Myocyte (in vitro differentiated cells): ENCODE results near the gene SBK1. TPM values are rescaled to one million over a fixed set of nuclear protein-coding genes. Genes with fewer than 3 reads are reported as not detected.
A peak's percentile ranks its signal among the peaks of the same experiment; 100 is the strongest.

Experiments
- DNase-seq: peaks from one replicate; pipeline ENCODE4 v3.0.0-alpha.2; 2012; ENCODE audit warnings: low read depth
- total RNA-seq: library from RNA; depleted of rRNA; stranded (reverse); fragments of >200 nt; gene quantifications from 2 replicates; pipeline ENCODE4 v1.2.3, GENCODE V29; 2014

The SBK1 gene
- total RNA-seq, 1 donor from 2014 or later = 3.7 TPM

DNA sequence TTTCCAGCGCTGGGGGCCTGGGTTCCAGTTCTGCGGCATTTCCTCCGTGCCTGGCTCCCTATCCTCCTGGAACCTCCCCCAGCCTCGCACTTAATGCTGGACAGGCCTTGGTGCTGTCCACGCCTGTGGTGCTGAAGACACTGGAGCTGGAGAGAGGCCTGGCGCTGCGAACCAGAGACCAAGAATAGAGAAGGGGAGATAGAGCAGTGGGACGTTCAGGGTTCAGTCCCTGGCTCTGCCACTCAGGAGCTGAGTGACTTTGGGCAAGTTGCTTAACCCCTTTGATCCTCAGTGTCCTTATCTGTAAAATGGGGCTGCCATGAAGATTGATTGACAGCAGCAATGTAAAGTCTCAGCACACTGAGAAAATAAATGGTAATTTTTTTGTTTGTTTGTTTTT lies 11.9 kb downstream of the SBK1 start:
- DNase-seq = peak; percentile 71

DNA sequence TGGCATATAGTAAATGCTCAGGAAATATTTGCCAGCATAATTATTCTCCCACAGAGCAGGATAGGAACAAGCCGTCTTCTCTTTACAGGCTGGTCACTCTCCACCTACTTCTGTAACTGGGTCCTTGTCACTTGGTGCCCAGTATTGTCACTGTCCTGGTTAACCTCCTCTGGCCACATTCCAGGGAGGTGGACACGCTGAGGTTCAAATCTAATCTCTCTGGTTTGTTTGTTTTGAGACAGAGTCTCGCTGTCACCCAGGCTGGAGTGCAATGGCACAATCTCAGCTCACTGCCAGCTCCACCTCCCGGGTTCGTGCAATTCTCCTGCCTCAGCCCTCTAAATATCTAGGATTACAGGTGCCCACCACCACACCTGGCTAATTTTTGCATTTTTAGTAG lies 15.6 kb downstream of the SBK1 start:
- DNase-seq = no peak

DNA sequence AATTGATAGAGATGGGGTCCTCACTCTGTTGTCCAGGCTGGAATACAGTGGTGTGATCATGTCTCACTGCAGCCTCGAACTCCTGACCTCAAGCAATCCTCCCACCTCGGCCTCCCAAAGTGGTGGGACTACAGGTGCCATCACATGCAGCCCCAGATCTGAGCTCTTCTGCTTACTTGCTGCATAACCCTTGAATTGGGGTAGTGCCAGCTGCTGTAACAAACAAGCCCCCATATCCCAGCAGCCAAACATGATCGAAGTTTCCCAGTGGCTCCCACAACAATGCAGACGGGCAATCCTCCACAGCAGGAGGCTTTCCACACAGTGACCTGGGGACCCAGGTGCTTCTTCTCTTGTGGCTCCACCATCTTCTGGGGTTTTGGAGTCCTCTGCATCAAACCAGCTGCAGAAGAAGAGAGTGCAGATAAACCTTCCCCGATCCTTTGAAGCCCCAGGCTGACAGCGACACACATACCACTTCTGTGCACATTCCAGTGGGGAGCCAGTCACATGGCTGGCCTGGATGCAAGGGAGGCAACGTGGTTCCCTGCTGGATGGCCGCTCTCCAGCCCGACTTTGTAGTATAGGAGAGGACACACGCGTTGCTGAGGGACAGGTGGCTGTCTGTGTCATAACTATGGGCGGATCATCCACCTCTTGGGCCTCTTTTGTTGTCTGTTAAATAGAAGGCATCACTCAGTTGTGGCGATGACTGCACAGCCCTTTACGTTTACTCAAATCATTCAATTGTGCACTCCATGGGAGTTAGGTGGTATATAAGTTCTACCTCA lies 16.7 kb downstream of the SBK1 start:
- peak; percentile 17 for DNase-seq

DNA sequence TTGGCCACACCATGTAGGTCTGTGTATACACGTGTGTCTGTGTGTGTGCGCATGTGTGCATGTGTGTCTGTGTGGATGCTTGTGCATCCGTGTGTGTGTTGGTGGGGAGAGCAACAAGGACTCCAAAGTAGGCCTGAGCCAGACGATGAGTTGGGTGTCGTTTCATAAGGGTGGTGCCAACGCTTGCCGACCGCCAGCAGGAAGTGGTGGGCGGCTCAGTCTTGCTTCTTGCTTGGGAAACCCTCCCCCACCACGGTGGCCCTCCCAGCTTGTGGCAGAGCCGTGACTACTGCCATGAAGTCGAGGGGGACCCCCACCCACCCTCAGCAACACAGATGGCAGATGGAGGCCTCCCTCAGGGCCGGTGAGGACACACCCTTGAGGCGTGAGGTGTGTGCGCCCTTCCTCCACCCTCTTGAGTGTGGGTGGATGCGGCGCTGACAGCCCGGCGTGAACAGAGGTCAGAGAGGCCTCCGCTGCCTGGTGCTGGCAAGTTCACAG lies 17.5 kb downstream of the SBK1 start:
- DNase-seq = no peak

DNA sequence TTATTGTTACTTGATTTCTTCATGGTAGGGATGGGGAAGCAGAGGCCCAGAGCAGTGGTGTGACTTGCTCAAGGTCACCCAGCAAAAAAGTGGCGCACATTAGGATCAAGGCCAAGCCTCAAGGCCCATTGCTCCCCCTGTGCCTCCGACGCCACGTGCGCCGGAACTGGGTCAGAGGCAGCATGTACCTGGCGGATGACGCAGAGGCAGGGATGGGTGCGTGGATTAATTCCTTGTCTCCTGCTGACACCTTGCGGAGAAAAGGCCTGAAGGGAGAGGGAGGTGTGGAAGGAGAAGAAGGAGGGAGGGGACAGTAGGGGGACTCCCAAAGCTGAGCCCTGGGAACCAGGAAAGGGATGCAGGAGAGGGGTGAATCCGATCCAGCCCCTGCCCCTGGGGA lies 18.5 kb downstream of the SBK1 start:
- DNase-seq = no peak

- DNase-seq = no peak
Observed at GRCh38 chr16:28311413-28311812, 19.1 kb downstream of the SBK1 start.

DNA sequence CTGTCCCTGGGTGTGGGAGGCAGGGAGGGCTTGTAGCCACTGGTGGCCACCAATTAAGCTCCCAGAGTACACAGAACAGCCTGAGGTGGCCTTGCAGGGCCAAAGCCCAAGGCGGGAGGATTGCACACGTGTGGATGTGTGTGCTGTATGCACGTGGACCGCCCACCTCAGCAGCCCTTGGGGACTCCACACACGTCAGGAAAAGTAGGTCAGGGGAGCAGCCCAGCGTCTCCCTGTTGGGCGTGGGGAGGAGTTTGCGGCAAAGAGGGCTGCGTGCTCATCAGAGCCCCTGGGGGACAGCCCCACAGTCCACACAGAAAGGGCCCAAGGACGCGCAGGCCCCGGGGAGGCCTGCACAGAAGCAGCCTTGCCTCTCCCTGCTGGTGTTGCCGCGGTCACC lies 19.6 kb downstream of the SBK1 start:
- DNase-seq = no peak

DNA sequence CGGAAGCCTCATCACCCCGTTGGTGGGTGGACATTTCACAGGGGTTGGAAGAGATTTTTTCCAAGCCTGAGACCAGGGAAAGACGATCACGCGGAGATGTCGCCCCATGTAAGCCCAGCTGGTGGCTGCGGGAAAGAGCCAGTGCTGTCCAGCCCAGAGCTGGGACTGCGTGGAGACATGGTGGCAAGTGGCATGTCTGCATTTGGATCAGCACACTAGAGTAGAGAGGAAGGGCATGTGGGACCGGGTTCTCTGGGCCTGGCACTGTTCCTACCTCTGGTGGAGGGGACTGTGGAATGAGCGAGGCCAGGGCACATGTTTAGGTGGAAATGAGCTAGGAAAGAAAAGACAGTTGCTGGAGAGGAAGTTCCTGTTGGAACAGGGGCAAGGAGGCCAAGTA lies 20.0 kb downstream of the SBK1 start:
- no peak for DNase-seq

DNA sequence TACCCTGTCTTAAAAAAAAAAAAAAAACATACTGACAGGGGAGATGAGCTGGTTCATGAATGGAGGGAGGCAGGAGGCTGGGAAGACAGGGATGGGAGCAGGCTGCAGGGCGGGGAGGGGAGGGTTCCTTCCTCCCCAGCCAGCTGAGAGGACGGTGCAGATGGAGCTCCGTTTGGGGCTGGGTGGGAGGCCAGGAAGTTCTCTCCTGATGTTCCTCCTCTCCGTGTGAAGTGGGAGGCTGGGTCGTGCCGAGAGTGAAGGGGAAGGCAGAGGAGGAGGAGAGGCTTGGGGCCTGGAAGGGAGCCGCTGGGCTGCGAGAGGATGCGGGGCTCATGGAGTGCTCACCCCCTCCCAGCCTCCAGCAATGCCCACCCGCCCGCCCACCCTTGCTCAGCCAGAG lies 21.3 kb downstream of the SBK1 start:
- no peak for DNase-seq

GRCh38 chr16:28316054-28316453 lies 23.7 kb downstream of the SBK1 start:
- DNase-seq = no peak

- peak; percentile 50 for DNase-seq
Observed at GRCh38 chr16:28317040-28317880, 24.9 kb downstream of the SBK1 start.

GRCh38 chr16:28318042-28318744 lies 25.9 kb downstream of the SBK1 start:
- DNase-seq = no peak

GRCh38 chr16:28319476-28320022 lies 27.2 kb downstream of the SBK1 start:
- no peak for DNase-seq

DNA sequence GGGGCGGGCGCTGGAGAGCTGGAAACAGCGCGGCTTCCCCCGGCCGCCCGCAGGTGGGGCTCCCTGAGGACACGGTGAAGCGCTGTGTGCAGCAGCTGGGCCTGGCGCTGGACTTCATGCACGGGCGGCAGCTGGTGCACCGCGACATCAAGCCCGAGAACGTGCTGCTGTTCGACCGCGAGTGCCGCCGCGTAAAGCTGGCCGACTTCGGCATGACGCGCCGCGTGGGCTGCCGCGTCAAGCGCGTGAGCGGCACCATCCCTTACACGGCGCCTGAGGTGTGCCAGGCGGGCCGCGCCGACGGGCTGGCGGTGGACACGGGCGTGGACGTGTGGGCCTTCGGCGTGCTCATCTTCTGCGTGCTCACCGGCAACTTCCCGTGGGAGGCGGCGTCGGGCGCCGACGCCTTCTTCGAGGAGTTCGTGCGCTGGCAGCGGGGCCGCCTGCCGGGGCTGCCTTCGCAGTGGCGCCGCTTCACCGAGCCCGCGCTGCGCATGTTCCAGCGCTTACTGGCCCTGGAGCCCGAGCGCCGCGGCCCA lies 27.8 kb downstream of the SBK1 start:
- DNase-seq = no peak

DNA sequence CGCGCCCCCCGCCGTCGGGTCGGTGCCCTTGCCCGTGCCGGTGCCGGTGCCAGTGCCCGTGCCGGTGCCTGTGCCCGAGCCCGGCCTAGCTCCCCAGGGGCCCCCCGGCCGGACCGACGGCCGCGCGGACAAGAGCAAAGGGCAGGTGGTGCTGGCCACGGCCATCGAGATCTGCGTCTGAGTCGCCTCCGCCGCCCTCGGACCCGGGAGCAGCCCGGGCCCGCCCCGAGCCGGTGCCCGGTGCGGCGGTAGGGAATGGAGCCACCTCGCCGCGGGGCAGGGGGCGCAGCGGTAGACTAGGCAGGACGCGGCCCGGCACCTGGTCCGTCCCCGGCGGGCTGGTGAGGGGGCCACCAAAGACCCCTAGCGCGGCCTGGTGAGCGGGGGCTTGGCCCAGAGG lies 28.4 kb downstream of the SBK1 start:
- DNase-seq = no peak

DNA sequence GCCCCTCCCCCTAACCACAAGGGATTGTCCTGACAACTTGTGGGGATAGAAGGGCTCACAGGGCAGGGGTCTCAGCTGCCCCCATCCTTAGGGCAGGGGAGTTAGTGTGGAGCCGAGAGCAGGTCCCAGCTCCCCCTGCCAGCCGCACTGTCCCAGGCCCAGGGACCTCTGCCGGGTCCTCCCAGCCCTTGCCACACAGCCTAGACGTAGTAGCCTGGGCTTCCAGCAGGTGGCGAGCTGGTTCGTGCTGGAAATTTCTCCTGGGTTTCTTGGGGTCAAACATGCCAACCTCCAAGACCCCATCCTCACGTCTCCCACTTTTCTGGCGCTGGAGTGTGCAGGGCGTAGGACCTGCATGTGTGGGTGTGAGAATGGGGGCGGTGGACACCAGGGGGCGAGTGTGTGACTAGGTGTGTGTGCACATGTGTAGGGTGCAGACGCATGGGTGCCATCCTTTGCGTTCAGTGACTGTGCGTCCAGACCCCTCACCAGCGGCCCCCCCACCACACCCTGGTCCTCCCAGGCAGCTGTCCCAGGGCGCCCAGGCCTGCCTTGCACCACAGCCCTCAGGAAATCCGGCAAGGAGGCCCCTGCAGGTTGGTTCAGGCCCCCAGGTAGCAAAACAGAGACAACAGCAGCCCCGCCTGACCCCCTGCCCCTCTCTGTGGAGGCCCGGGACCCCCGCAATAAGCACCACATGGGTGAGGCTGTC lies 29.5 kb downstream of the SBK1 start:
- peak; percentile 30 for DNase-seq

DNA sequence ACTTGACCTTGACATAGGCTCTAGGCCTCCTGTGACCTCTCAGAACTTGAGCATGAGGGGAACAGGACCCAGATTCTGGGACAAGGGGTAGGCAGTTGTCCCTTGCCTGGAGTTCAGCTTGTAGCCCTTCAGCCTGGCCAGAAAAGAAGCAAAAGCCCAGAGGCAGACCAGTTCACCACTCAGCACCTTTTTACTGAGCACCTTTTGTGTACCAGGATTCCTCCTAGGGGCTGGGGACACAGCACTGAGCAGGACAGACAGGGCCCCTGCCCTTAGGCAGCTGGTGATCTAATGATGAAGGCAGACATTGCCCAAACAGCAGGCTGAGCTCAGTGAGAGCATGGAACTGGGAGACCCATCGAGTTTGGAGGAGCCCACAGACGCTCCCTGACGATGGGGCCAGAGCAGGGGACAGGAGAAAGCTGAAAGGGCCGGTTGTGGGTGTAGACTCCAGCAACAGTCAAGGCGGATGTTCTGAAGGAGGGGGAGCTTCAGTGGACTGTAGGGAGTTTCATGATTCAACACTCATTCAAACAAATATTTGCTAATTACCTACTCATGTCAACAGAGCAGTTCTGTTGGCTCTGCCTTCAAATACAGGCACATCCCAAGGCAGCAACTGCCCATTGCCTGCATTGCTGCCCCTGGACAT lies 32.0 kb downstream of the SBK1 start:
- no peak for DNase-seq

GRCh38 chr16:28324887-28325279 lies 32.6 kb downstream of the SBK1 start:
- DNase-seq = no peak

DNA sequence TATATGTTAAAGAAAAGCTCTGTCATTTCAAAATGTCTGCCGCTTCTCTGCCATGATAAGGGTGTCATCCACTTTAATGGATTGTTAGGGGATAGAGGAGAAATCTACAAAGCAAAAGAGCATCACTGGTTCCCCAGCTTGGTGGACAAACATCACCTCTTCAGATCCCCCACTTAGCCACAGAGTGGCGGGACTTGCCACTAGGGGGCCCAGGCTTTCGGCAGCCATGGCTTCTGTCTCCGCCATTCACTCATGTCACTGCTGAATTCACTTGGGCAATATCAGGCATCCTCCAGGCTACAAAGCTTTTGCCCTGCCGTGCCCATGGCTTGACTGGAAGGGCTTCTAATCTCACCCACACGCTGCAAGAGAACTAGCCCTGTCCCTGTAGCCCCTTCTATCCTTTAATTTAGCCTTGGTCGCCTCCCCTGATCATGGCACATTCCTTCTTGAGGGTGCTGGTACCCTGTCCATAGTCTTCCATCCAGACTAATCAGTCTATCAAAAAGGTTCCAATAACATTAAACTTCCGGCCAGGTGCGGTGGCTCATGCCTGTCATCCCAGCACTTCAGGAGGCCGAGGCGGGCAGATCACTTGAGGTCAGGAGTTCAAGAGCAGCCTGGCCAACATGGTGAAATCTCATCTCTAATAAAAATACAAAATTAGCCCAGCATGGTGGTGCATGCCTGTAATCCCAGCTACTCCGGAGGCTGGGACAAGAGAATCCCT lies 34.7 kb downstream of the SBK1 start:
- DNase-seq = peak; percentile 62
